Upper lobe of left lung (tissue), 6 donors: ENCODE measurements around the gene FRG2C. TPM values are rescaled to one million over a fixed set of nuclear protein-coding genes. Genes with fewer than 3 reads are reported as not detected.
A peak's percentile ranks its signal among the peaks of the same experiment; 100 is the strongest.
"Not testable (repeated sequence)": the region's sequence is repeated elsewhere in the genome, so short reads cannot be mapped to it uniquely, and the experiment has no call there.

Experiments used
- ATAC-seq, 2 donors: fragments of 200-7000 bp; cut with Tn5 transposase; one replicate each; pipeline ENCODE4 v1.9.1; 2022; ENCODE audit warnings: mild to moderate bottlenecking in 2 of 2, moderate library complexity in 2 of 2; ENCODE audit not compliant: low FRiP score in 2 of 2
- DNase-seq, 2 donors: peaks; one replicate each; pipeline ENCODE4 v3.0.0-alpha.2; 2019 to 2020
- H3K27ac ChIP-seq, 4 donors: fragments of 200-600 bp; sonication (generic); one replicate each; pipeline ENCODE4 v1.5.1; 2016 to 2019
- H3K27me3 ChIP-seq, 4 donors: fragments of 200-600 bp; sonication (generic); one replicate each; pipeline ENCODE4 v1.5.1; 2017 to 2019
- H3K36me3 ChIP-seq, 4 donors: fragments of 200-600 bp; sonication (generic); one replicate each; pipeline ENCODE4 v1.5.1; 2016 to 2019
- H3K4me1 ChIP-seq, 4 donors: fragments of 200-600 bp; sonication (generic); one replicate each; pipeline ENCODE4 v1.5.1; 2018 to 2019
- H3K4me3 ChIP-seq, 4 donors: fragments of 200-600 bp; sonication (generic); one replicate each; pipeline ENCODE4 v1.5.1; 2017 to 2019; ENCODE audit warnings: mild to moderate bottlenecking in 2 of 4, moderate library complexity in 1 of 4
- H3K9me3 ChIP-seq, 4 donors: fragments of 200-600 bp; sonication (generic); one replicate each; pipeline ENCODE4 v1.5.1; 2018 to 2019
- CTCF ChIP-seq, 6 experiments: fragments of 450-650 bp in 4 of 6; fragments of 200-600 bp in 2 of 6; sonication (generic) in 2 of 6; IDR thresholded peaks; one replicate each; pipeline ENCODE4 v1.5.1; 2016 to 2019; ENCODE audit warnings: antibody characterized with exemption in 6 of 6
- EP300 ChIP-seq, 4 donors: sonication (generic); formaldehyde crosslinking; IDR thresholded peaks; one replicate each; pipeline ENCODE4 v1.5.1; 2017; ENCODE audit warnings: antibody characterized with exemption in 4 of 4, control low read depth in 2 of 4
- POLR2A ChIP-seq, 4 donors: fragments of 450-650 bp; IDR thresholded peaks; one replicate each; pipeline ENCODE4 v1.5.1; 2016 to 2017; ENCODE audit warnings: antibody characterized with exemption in 4 of 4, mild to moderate bottlenecking in 2 of 4
- POLR2AphosphoS5 ChIP-seq, 2 donors: sonication (generic); formaldehyde crosslinking; IDR thresholded peaks; one replicate each; pipeline ENCODE4 v1.5.1; 2017; ENCODE audit warnings: antibody characterized with exemption in 2 of 2
- WGBS, 2 donors: methylation state at CpG; one replicate each; pipeline ENCODE4 v1.1.5; 2017 to 2018; 5-methylcytosine and 5-hydroxymethylcytosine counted together
- total RNA-seq, 6 donors: library from RNA; depleted of rRNA in 4 of 6; stranded (reverse); fragments of >200 nt in 4 of 6; gene quantifications; one replicate each; pipeline versions ENCODE4 v1.1.0 to v1.2.1, GENCODE V29; 2016 to 2021
- donor health status: DM: no; HTN: no; CAD: no; lungs with moderate emphysema.
- donor health status: DM: no; HTN: yes; CAD: no; lungs with severe emphysema.

FRG2C gene
- total RNA-seq: not detected

- not testable (repeated sequence) for H3K36me3 ChIP-seq, ATAC-seq, H3K27ac ChIP-seq, H3K4me1 ChIP-seq, H3K4me3 ChIP-seq, H3K9me3 ChIP-seq, DNase-seq
- peaks cover 0 to 11% (median 3%) of the 10 kb centered on the region in 4 donors for H3K27me3 ChIP-seq
- WGBS, 2 donors: 73 to 81% methylated on average over 9 of the region's 9 CpGs
These were observed at the start of gene FRG2C for GRCh38 chr3:75664028-75664427. Gene FRG2C, plus strand, starts transcription at chr3:75664328. Its CDS starts 52 bp downstream, at chr3:75664380.

GRCh38 chr3:75618666-75619305 lies 45.3 kb upstream of the FRG2C start:
- not testable (repeated sequence) for H3K27ac ChIP-seq

GRCh38 chr3:75619481-75620031 lies 44.6 kb upstream of the FRG2C start:
- Histone ChIP-seq H3K4me1 (peaks cover 0 to 14% (median 13%) of the 10 kb centered on the region in 4 donors), H3K4me3 (peak overlapping the region in 3 of 4 donors; percentile 44 to 52 (median 52))
- not testable (repeated sequence) for ATAC-seq, H3K36me3 ChIP-seq, H3K9me3 ChIP-seq, H3K27me3 ChIP-seq, H3K27ac ChIP-seq
- DNase-seq: peak in 1 of 2 donors; percentile 81
- 3 to 12% methylated on average over 8 to 12 of the region's 52 CpGs for WGBS, 2 donors

More at GRCh38 chr3:75618666-75619305, 45.3 kb upstream of the FRG2C start:
- Histone ChIP-seq H3K4me3 (peak overlapping the region in 3 of 4 donors; percentile 44 to 52 (median 52)), H3K4me1 (peaks cover 0 to 14% (median 13%) of the 10 kb centered on the region in 4 donors)
- peak; percentile 74 to 80 for DNase-seq
- not testable (repeated sequence) for ATAC-seq, H3K9me3 ChIP-seq, H3K27me3 ChIP-seq, H3K36me3 ChIP-seq
- WGBS, 2 donors: 5% methylated on average over 22 of the region's 43 CpGs; no CpG with 5 or more reads in 1 of the 2 donors

- H3K27me3 ChIP-seq, H3K4me3 ChIP-seq, H3K9me3 ChIP-seq, DNase-seq, H3K27ac ChIP-seq, H3K36me3 ChIP-seq, ATAC-seq: not testable (repeated sequence)
- peaks cover 0 to 14% (median 13%) of the 10 kb centered on the region in 4 donors for H3K4me1 ChIP-seq
- WGBS, 2 donors: 63 to 74% methylated on average over 7 to 10 of the region's 10 CpGs
These were observed 42.4 kb upstream of the FRG2C start for GRCh38 chr3:75621772-75622171.

GRCh38 chr3:75623656-75624055 lies 40.5 kb upstream of the FRG2C start:
- peaks cover 0 to 13% (median 11%) of the 10 kb centered on the region in 4 donors for H3K4me1 ChIP-seq
- peak in 1 of 2 donors; percentile 60 for DNase-seq
- not testable (repeated sequence) for H3K27ac ChIP-seq, H3K27me3 ChIP-seq, H3K36me3 ChIP-seq, H3K4me3 ChIP-seq, ATAC-seq, H3K9me3 ChIP-seq
- WGBS, 2 donors: 76 to 85% methylated on average over 5 to 12 of the region's 13 CpGs

- H3K27me3 ChIP-seq, H3K4me1 ChIP-seq, H3K27ac ChIP-seq, H3K9me3 ChIP-seq, DNase-seq, ATAC-seq, H3K4me3 ChIP-seq, H3K36me3 ChIP-seq: not testable (repeated sequence)
- WGBS, 2 donors: 60 to 100% methylated on average over 1 of the region's 2 CpGs
These were observed 33.1 kb upstream of the FRG2C start for GRCh38 chr3:75630887-75631535.

- no peaks in the 10 kb centered on the region for H3K4me1 ChIP-seq
- ATAC-seq (no peak), DNase-seq (no peak)
- no peaks in the 10 kb centered on the region for H3K9me3 ChIP-seq
- 80% methylated on average over 4 of the region's 4 CpGs; no CpG with 5 or more reads in 1 of the 2 donors for WGBS, 2 donors
- no peaks in the 10 kb centered on the region for H3K36me3 ChIP-seq
- no peak overlapping the region for H3K4me3 ChIP-seq
- no peak overlapping the region for H3K27ac ChIP-seq
- H3K27me3 ChIP-seq: no peaks in the 10 kb centered on the region
- TF ChIP-seq CTCF (IDR thresholded peaks at IDR 0.05) (no peak), EP300 (IDR thresholded peaks at IDR 0.05) (no peak), POLR2AphosphoS5 (IDR thresholded peaks at IDR 0.05) (no peak), POLR2A (IDR thresholded peaks at IDR 0.05) (no peak)
These were observed 32.6 kb upstream of the FRG2C start for GRCh38 chr3:75631541-75631940.

- H3K4me1 ChIP-seq: peaks cover 0 to 10% (median 3%) of the 10 kb centered on the region in 4 donors
- not testable (repeated sequence) for H3K27me3 ChIP-seq, DNase-seq, H3K4me3 ChIP-seq, H3K27ac ChIP-seq, H3K36me3 ChIP-seq, ATAC-seq, H3K9me3 ChIP-seq
- WGBS, 2 donors: 92 to 96% methylated on average over 10 of the region's 10 CpGs
These were observed 25.2 kb upstream of the FRG2C start for GRCh38 chr3:75638947-75639346.
